Measurements from ENCODE around the gene LYZL4. TPM values are rescaled to one million over a fixed set of nuclear protein-coding genes. Genes with fewer than 3 reads are reported as not detected.

The LYZL4 gene
- total RNA-seq, 6 experiments from 2014 or later = not detected

- DNase-seq = no peak
- no peak for ATAC-seq
- H3K36me3 ChIP-seq = no peaks in the 10 kb centered on the region
- TF ChIP-seq CTCF (IDR thresholded peaks at IDR 0.05) = no peak
- TF ChIP-seq POLR2A (IDR thresholded peaks at IDR 0.05) = no peak
- H3K9me3 ChIP-seq = no peaks in the 10 kb centered on the region
- no peaks in the 10 kb centered on the region for H3K4me1 ChIP-seq
- WGBS (ENCODE audit: insufficient coverage, low coverage, low lambda C conversion rate, missing lambda C conversion rate) = 69% methylated on average over 3 of the region's 7 CpGs
- no peak overlapping the region for H3K27ac ChIP-seq
- H3K27me3 ChIP-seq = no peaks in the 10 kb centered on the region
- H3K4me3 ChIP-seq = no peak overlapping the region
- intact Hi-C loops (cut with DNase I) = no loop called here
Measured at GRCh38 chr3:42405857-42406256, 4.6 kb downstream of the LYZL4 start.

GRCh38 chr3:42403737-42404136 lies 6.7 kb downstream of the LYZL4 start:
- Histone ChIP-seq H3K9me3 (no peaks in the 10 kb centered on the region), H3K27ac (no peak overlapping the region), H3K4me1 (no peaks in the 10 kb centered on the region), H3K4me3 (no peak overlapping the region), H3K36me3 (no peaks in the 10 kb centered on the region), H3K27me3 (no peaks in the 10 kb centered on the region)
- no peak for TF ChIP-seq POLR2A (IDR thresholded peaks at IDR 0.05)
- no peak for TF ChIP-seq CTCF (IDR thresholded peaks at IDR 0.05)
- DNase-seq (no peak), ATAC-seq (no peak)
- intact Hi-C loops (cut with DNase I) = no loop called here
- 52% methylated on average over 3 of the region's 3 CpGs for WGBS (ENCODE audit: insufficient coverage, low coverage, low lambda C conversion rate, missing lambda C conversion rate)

GRCh38 chr3:42402394-42403096 lies 7.9 kb downstream of the LYZL4 start:
- 38% methylated on average over 2 of the region's 2 CpGs for WGBS (ENCODE audit: insufficient coverage, low coverage, low lambda C conversion rate, missing lambda C conversion rate)
- H3K36me3 ChIP-seq = no peaks in the 10 kb centered on the region
- DNase-seq (no peak), ATAC-seq (no peak)
- H3K27ac ChIP-seq = no peak overlapping the region
- no peak for TF ChIP-seq CTCF (IDR thresholded peaks at IDR 0.05)
- TF ChIP-seq POLR2A (IDR thresholded peaks at IDR 0.05) = no peak
- no peak overlapping the region for H3K4me3 ChIP-seq
- intact Hi-C loops (cut with DNase I) = no loop called here
- no peaks in the 10 kb centered on the region for H3K27me3 ChIP-seq
- H3K9me3 ChIP-seq = no peaks in the 10 kb centered on the region
- H3K4me1 ChIP-seq = no peaks in the 10 kb centered on the region

- WGBS (ENCODE audit: insufficient coverage, low coverage, low lambda C conversion rate, missing lambda C conversion rate) = 55% methylated on average over 2 of the region's 3 CpGs
- no peaks in the 10 kb centered on the region for H3K27me3 ChIP-seq
- H3K36me3 ChIP-seq = no peaks in the 10 kb centered on the region
- ATAC-seq (no peak), DNase-seq (no peak)
- TF ChIP-seq POLR2A (IDR thresholded peaks at IDR 0.05) (no peak), CTCF (IDR thresholded peaks at IDR 0.05) (no peak)
- H3K4me1 ChIP-seq = no peaks in the 10 kb centered on the region
- intact Hi-C loops (cut with DNase I) = no loop called here
- H3K4me3 ChIP-seq = no peak overlapping the region
- no peaks in the 10 kb centered on the region for H3K9me3 ChIP-seq
- no peak overlapping the region for H3K27ac ChIP-seq
Measured at GRCh38 chr3:42398080-42398479, 12.3 kb downstream of the LYZL4 start.

All from right lobe of liver (tissue), 6 donors.